A549 (cell line): ENCODE results near the gene EXOC4.

ENCODE experiments used
- BHLHE40 ChIP-seq: IDR thresholded peaks from 2 replicates; pipeline ENCODE4 v1.6.1; 2012; ENCODE audit warnings: low read depth, low read length, inconsistent platforms
- FOSL2 ChIP-seq, 2 experiments: fragments of 450-650 bp in 1 of 2; fragments of >200 bp in 1 of 2; sonication (Bioruptor Twin) in 1 of 2; formaldehyde crosslinking; IDR thresholded peaks; 2 replicates each; pipeline versions ENCODE4 v1.5.0 to v1.6.1; 2016 to 2020; ENCODE audit warnings: mild to moderate bottlenecking in 1 of 2, moderate library complexity in 1 of 2
- FOXS1 ChIP-seq: fragments of 250-450 bp; sonication (Bioruptor Pico); IDR thresholded peaks from 2 replicates; pipeline ENCODE4 v1.5.0; 2020; ENCODE audit warnings: mild to moderate bottlenecking, moderate library complexity
- JUN ChIP-seq, 2 experiments: fragments of >200 bp; sonication (Bioruptor Twin); formaldehyde crosslinking; IDR thresholded peaks; 2 replicates in 1 of 2; 3 replicates in 1 of 2; pipeline ENCODE4 v1.6.1; 2016 to 2017
- JUNB ChIP-seq: fragments of >200 bp; sonication (Bioruptor Twin); formaldehyde crosslinking; IDR thresholded peaks from 2 replicates; pipeline ENCODE4 v1.6.1; 2016
- POLR2A ChIP-seq: IDR thresholded peaks from 2 replicates; pipeline ENCODE4 v1.6.1; 2012; ENCODE audit warnings: mild to moderate bottlenecking, low read length
- RCOR1 ChIP-seq: fragments of 150-350 bp; IDR thresholded peaks from 2 replicates; pipeline ENCODE4 v1.6.1; 2014; ENCODE audit warnings: antibody characterized with exemption, low read length, low read depth
- SREBF2 ChIP-seq: fragments of 450-650 bp; IDR thresholded peaks from 2 replicates; pipeline ENCODE4 v1.6.1; 2014; ENCODE audit warnings: mild to moderate bottlenecking, moderate library complexity
- TF ChIP-seq, protein P1 (sequence below): fragments of >200 bp; sonication (Bioruptor Twin); formaldehyde crosslinking; IDR thresholded peaks from 3 replicates; pipeline ENCODE4 v1.5.1; 2016

DNA sequence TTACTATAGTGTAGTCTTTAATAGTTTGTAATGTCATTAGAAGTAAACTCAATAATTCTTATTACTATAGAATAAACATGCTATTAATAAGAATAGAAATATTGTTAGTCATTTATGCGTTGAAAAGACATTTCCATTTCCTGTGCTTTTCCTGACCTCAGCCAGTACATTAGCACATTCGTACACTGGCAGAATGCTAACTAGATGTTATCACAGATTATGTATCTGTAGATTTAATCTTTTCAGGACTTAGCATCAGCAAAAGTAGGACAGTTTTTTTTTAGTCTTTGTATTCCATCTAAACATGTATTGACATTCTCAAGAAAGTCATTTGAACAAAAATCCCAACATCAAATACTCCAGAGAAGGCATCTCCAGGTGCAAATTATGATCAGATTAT is 158.5 kb downstream of the EXOC4 start:
- TF ChIP-seq, protein P1, sequence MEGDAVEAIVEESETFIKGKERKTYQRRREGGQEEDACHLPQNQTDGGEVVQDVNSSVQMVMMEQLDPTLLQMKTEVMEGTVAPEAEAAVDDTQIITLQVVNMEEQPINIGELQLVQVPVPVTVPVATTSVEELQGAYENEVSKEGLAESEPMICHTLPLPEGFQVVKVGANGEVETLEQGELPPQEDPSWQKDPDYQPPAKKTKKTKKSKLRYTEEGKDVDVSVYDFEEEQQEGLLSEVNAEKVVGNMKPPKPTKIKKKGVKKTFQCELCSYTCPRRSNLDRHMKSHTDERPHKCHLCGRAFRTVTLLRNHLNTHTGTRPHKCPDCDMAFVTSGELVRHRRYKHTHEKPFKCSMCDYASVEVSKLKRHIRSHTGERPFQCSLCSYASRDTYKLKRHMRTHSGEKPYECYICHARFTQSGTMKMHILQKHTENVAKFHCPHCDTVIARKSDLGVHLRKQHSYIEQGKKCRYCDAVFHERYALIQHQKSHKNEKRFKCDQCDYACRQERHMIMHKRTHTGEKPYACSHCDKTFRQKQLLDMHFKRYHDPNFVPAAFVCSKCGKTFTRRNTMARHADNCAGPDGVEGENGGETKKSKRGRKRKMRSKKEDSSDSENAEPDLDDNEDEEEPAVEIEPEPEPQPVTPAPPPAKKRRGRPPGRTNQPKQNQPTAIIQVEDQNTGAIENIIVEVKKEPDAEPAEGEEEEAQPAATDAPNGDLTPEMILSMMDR: no peak
- TF ChIP-seq FOXS1 (CRISPR knock-in tag) (no peak), POLR2A (no peak), RCOR1 (no peak), JUN (IDR thresholded peaks at IDR 0.05) (no peak), FOSL2 (IDR thresholded peaks at IDR 0.05) (no peak), FOSL2 (CRISPR knock-in tag; IDR thresholded peaks at IDR 0.05) (no peak), BHLHE40 (no peak), SREBF2 (no peak), JUNB (no peak)
